GM12891 (cell line): ENCODE measurements around the gene SIVA1.

Source experiments
- PAX5 ChIP-seq: IDR thresholded peaks from 2 replicates; pipeline ENCODE4 v1.6.1; 2011; ENCODE audit warnings: low read length, moderate library complexity, mild to moderate bottlenecking; ENCODE audit not compliant: insufficient read depth, severe bottlenecking
- POLR2A ChIP-seq: IDR thresholded peaks from 2 replicates; pipeline ENCODE4 v1.6.1; 2011; ENCODE audit warnings: low read depth, low read length, control low read depth
- POLR2AphosphoS5 ChIP-seq: IDR thresholded peaks from 2 replicates; pipeline ENCODE4 v1.6.1; 2011; ENCODE audit warnings: low read depth, low read length, control low read depth
- POU2F2 ChIP-seq: IDR thresholded peaks from 2 replicates; pipeline ENCODE4 v1.6.1; 2011; ENCODE audit warnings: low read depth, mild to moderate bottlenecking, control low read depth, low read length, moderate library complexity

GRCh38 chr14:104781271-104782077 is 28.5 kb downstream of the SIVA1 start:
- TF ChIP-seq POLR2A, result no peak
- no peak for TF ChIP-seq POU2F2
- TF ChIP-seq PAX5, result no peak
- no peak for TF ChIP-seq POLR2AphosphoS5
